ENCODE measurements around the gene CHMP1A. TPM values are rescaled to one million over a fixed set of nuclear protein-coding genes. Genes with fewer than 3 reads are reported as not detected.
"Not testable (repeated sequence)": the region's sequence is repeated elsewhere in the genome, so short reads cannot be mapped to it uniquely, and the experiment has no call there.

CHMP1A gene
- 81.9 TPM for total RNA-seq

GRCh38 chr16:89657442-89658220, at the start of gene CHMP1A, which contains the start of gene SPATA33:
Gene CHMP1A (minus strand): TSS chr16:89657708. CDS start chr16:89657588, 120 bp downstream.
Gene SPATA33 (plus strand): TSS chr16:89657836. CDS start chr16:89657912, 76 bp downstream.
- no peak for FAIRE-seq
- DNase-seq (ENCODE audit: low spot score in 2 of 2), result peak; percentile 98

- no peak for FAIRE-seq
These were observed 49.2 kb upstream of the CHMP1A start for GRCh38 chr16:89706518-89707260.

GRCh38 chr16:89705006-89705405, 47.5 kb upstream of the CHMP1A start:
- FAIRE-seq (no peak), DNase-seq (ENCODE audit: low spot score in 2 of 2) (no peak)

More at GRCh38 chr16:89706518-89707260, 49.2 kb upstream of the CHMP1A start:
- DNase-seq (ENCODE audit: low spot score in 2 of 2), result no peak

GRCh38 chr16:89704281-89704680, 46.8 kb upstream of the CHMP1A start:
- no peak for FAIRE-seq

GRCh38 chr16:89701425-89702406, 44.2 kb upstream of the CHMP1A start, which contains the start of gene SPATA2L:
Gene SPATA2L (minus strand): TSS chr16:89701705. CDS start chr16:89701232, 473 bp downstream.
- FAIRE-seq (no peak), DNase-seq (ENCODE audit: low spot score in 2 of 2) (peak; percentile 90 to 93)

More at GRCh38 chr16:89704281-89704680, 46.8 kb upstream of the CHMP1A start:
- no peak for DNase-seq (ENCODE audit: low spot score in 2 of 2)

GRCh38 chr16:89700649-89701424, 43.3 kb upstream of the CHMP1A start:
- DNase-seq (ENCODE audit: low spot score in 2 of 2) (peak; percentile 43 to 57), FAIRE-seq (no peak)

- FAIRE-seq (peak; percentile 39), DNase-seq (ENCODE audit: low spot score in 2 of 2) (peak; percentile 99 to 100)
These were observed 42.7 kb upstream of the CHMP1A start for GRCh38 chr16:89700100-89700648.

- DNase-seq (ENCODE audit: low spot score in 2 of 2); FAIRE-seq: not testable (repeated sequence)
These were observed 42.2 kb upstream of the CHMP1A start for GRCh38 chr16:89699629-89700099.

GRCh38 chr16:89698717-89699116, 41.2 kb upstream of the CHMP1A start:
- DNase-seq (ENCODE audit: low spot score in 2 of 2); FAIRE-seq: not testable (repeated sequence)

GRCh38 chr16:89697616-89698331, 40.3 kb upstream of the CHMP1A start:
- DNase-seq (ENCODE audit: low spot score in 2 of 2) (no peak), FAIRE-seq (no peak)

GRCh38 chr16:89697161-89697615, 39.7 kb upstream of the CHMP1A start:
- FAIRE-seq, result no peak
- DNase-seq (ENCODE audit: low spot score in 2 of 2), result peak; percentile 34 to 35

GRCh38 chr16:89696670-89697128, 39.2 kb upstream of the CHMP1A start:
- FAIRE-seq (no peak), DNase-seq (ENCODE audit: low spot score in 2 of 2) (no peak)

- DNase-seq (ENCODE audit: low spot score in 2 of 2) (peak in 1 of 2 donors; percentile 36), FAIRE-seq (no peak)
These were observed 38.6 kb upstream of the CHMP1A start for GRCh38 chr16:89695875-89696669.

- peak; percentile 36 to 37 for DNase-seq (ENCODE audit: low spot score in 2 of 2)
- no peak for FAIRE-seq
These were observed 37.8 kb upstream of the CHMP1A start for GRCh38 chr16:89695086-89695874.

- not testable (repeated sequence) for FAIRE-seq; DNase-seq (ENCODE audit: low spot score in 2 of 2)
These were observed 37.2 kb upstream of the CHMP1A start for GRCh38 chr16:89694784-89695085.
